Mononuclear cell (primary cell): ENCODE measurements around the gene PTN. TPM values are rescaled to one million over a fixed set of nuclear protein-coding genes. Genes with fewer than 3 reads are reported as not detected.

Source experiments
- H3K27me3 ChIP-seq: 2 replicates; pipeline ENCODE4 v1.6.0; 2011; ENCODE audit warnings: low read length, control low read depth; ENCODE audit not compliant: insufficient read depth
- H3K4me1 ChIP-seq: 2 replicates; pipeline ENCODE4 v1.5.1; 2011; ENCODE audit warnings: mild to moderate bottlenecking, low read length, control low read depth; ENCODE audit not compliant: insufficient read depth
- H3K4me3 ChIP-seq: 2 replicates; pipeline ENCODE4 v1.5.1; 2011; ENCODE audit warnings: mild to moderate bottlenecking, low read length, moderate library complexity
- H3K9me3 ChIP-seq: 2 replicates; pipeline ENCODE4 v1.5.1; 2011; ENCODE audit warnings: low read depth, mild to moderate bottlenecking, control low read depth, low read length
- total RNA-seq: library from RNA; depleted of rRNA; stranded (reverse); fragments of >200 nt; gene quantifications from one replicate; pipeline ENCODE4 v1.2.3, GENCODE V29; 2012

PTN gene
- total RNA-seq, 1 donor: not detected

- Histone ChIP-seq H3K9me3 (no peaks in the 10 kb centered on the region), H3K4me1 (no peaks in the 10 kb centered on the region), H3K27me3 (peaks cover 2% of the 10 kb centered on the region), H3K4me3 (no peak overlapping the region)
Observed at GRCh38 chr7:137342265-137342664, 1.3 kb downstream of the PTN start.

GRCh38 chr7:137337902-137338301, 5.6 kb downstream of the PTN start:
- H3K4me1 ChIP-seq: no peaks in the 10 kb centered on the region
- no peak overlapping the region for H3K4me3 ChIP-seq
- no peaks in the 10 kb centered on the region for H3K27me3 ChIP-seq
- no peaks in the 10 kb centered on the region for H3K9me3 ChIP-seq

GRCh38 chr7:137335814-137336213, 7.7 kb downstream of the PTN start:
- Histone ChIP-seq H3K4me1 (no peaks in the 10 kb centered on the region), H3K27me3 (no peaks in the 10 kb centered on the region), H3K9me3 (no peaks in the 10 kb centered on the region), H3K4me3 (no peak overlapping the region)

- Histone ChIP-seq H3K4me1 (no peaks in the 10 kb centered on the region), H3K9me3 (no peaks in the 10 kb centered on the region), H3K4me3 (no peak overlapping the region)
Observed at GRCh38 chr7:137331378-137331777, 12.2 kb downstream of the PTN start.

GRCh38 chr7:137329411-137329810, 14.1 kb downstream of the PTN start:
- Histone ChIP-seq H3K4me1 (no peaks in the 10 kb centered on the region), H3K9me3 (no peaks in the 10 kb centered on the region), H3K27me3 (no peaks in the 10 kb centered on the region), H3K4me3 (no peak overlapping the region)

More at GRCh38 chr7:137331378-137331777, 12.2 kb downstream of the PTN start:
- no peaks in the 10 kb centered on the region for H3K27me3 ChIP-seq

- H3K4me1 ChIP-seq: no peaks in the 10 kb centered on the region
- no peaks in the 10 kb centered on the region for H3K9me3 ChIP-seq
Observed at GRCh38 chr7:137328373-137329120, 15.0 kb downstream of the PTN start.

GRCh38 chr7:137325927-137326326, 17.6 kb downstream of the PTN start:
- Histone ChIP-seq H3K4me3 (no peak overlapping the region), H3K4me1 (no peaks in the 10 kb centered on the region), H3K9me3 (no peaks in the 10 kb centered on the region), H3K27me3 (no peaks in the 10 kb centered on the region)

More at GRCh38 chr7:137328373-137329120, 15.0 kb downstream of the PTN start:
- no peaks in the 10 kb centered on the region for H3K27me3 ChIP-seq
- no peak overlapping the region for H3K4me3 ChIP-seq

- H3K27me3 ChIP-seq: no peaks in the 10 kb centered on the region
Observed at GRCh38 chr7:137324796-137325696, 18.5 kb downstream of the PTN start.

GRCh38 chr7:137316648-137317353, 26.7 kb downstream of the PTN start:
- H3K9me3 ChIP-seq: no peaks in the 10 kb centered on the region
- H3K27me3 ChIP-seq: no peaks in the 10 kb centered on the region
- H3K4me1 ChIP-seq: no peaks in the 10 kb centered on the region
- no peak overlapping the region for H3K4me3 ChIP-seq

More at GRCh38 chr7:137324796-137325696, 18.5 kb downstream of the PTN start:
- no peaks in the 10 kb centered on the region for H3K9me3 ChIP-seq
- no peak overlapping the region for H3K4me3 ChIP-seq
- no peaks in the 10 kb centered on the region for H3K4me1 ChIP-seq

- Histone ChIP-seq H3K27me3 (no peaks in the 10 kb centered on the region), H3K9me3 (no peaks in the 10 kb centered on the region), H3K4me3 (no peak overlapping the region), H3K4me1 (no peaks in the 10 kb centered on the region)
Observed at GRCh38 chr7:137313201-137313600, 30.3 kb downstream of the PTN start.

GRCh38 chr7:137306748-137307147, 36.8 kb downstream of the PTN start:
- Histone ChIP-seq H3K27me3 (no peaks in the 10 kb centered on the region), H3K9me3 (no peaks in the 10 kb centered on the region), H3K4me3 (no peak overlapping the region), H3K4me1 (no peaks in the 10 kb centered on the region)

- no peaks in the 10 kb centered on the region for H3K27me3 ChIP-seq
- H3K4me1 ChIP-seq: no peaks in the 10 kb centered on the region
- H3K9me3 ChIP-seq: no peaks in the 10 kb centered on the region
- no peak overlapping the region for H3K4me3 ChIP-seq
Observed at GRCh38 chr7:137305901-137306621, 37.5 kb downstream of the PTN start.

- H3K4me1 ChIP-seq: no peaks in the 10 kb centered on the region
- no peaks in the 10 kb centered on the region for H3K9me3 ChIP-seq
- H3K4me3 ChIP-seq: no peak overlapping the region
- H3K27me3 ChIP-seq: no peaks in the 10 kb centered on the region
Observed at GRCh38 chr7:137304624-137305235, 38.8 kb downstream of the PTN start.

GRCh38 chr7:137304165-137304564, 39.4 kb downstream of the PTN start:
- no peak overlapping the region for H3K4me3 ChIP-seq
- no peaks in the 10 kb centered on the region for H3K4me1 ChIP-seq
- no peaks in the 10 kb centered on the region for H3K27me3 ChIP-seq
- no peaks in the 10 kb centered on the region for H3K9me3 ChIP-seq
